ENCODE results near the gene CENATAC. TPM values are rescaled to one million over a fixed set of nuclear protein-coding genes. Genes with fewer than 3 reads are reported as not detected.
A peak's percentile ranks its signal among the peaks of the same experiment; 100 is the strongest.

Gene CENATAC
- total and polyA plus RNA-seq, 9 of the 15 experiments (the other 6 are each of a cell fraction or from before 2014, with no cell fraction given): 2.4 to 25.5 (median 13.7) TPM

DNA sequence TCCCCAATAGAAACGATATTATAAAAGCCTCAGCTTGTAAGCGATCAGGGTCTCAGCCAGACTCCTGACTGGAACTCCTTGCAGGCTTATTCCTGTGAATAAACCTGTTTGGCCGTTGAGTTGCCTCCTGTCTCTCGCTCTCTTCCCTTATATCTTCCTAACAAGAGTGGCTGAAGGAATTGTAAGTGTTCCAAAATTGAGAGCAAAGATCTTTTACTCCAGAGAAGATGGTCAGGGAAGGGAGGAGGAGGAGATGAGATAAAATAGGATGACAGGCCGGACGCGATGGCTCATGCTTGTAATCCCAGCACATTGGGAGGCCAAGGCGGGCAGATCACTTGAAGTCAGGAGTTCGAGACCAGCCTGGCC, 34.0 kb downstream of the CENATAC start:
- in situ Hi-C loops (cut with MboI): no loop called here
- Histone ChIP-seq H3K4me2 (ENCODE audit: insufficient read depth, low read length) (no peak overlapping the region), H3K4me3 (no peak overlapping the region), H2AFZ (ENCODE audit: low read depth, low read length) (peak overlapping the region; percentile 96), H3K27me3 (ENCODE audit: control insufficient read depth in 2 of 2, insufficient read depth in 2 of 2, low read length in 2 of 2) (no peaks in the 10 kb centered on the region), H4K20me1 (replicated peaks; ENCODE audit: control insufficient read depth, insufficient read depth, low read length) (peaks cover 12% of the 10 kb centered on the region), H3K9me1 (ENCODE audit: control insufficient read depth, insufficient read depth, low read length) (no peaks in the 10 kb centered on the region), H3K79me2 (ENCODE audit: control insufficient read depth, insufficient read depth, low read length) (peaks cover 36% of the 10 kb centered on the region), H3K9ac (ENCODE audit: insufficient read depth in 1 of 2, low read depth in 2 of 2, low read length in 2 of 2) (no peak overlapping the region; a peak in 1 of 4 replicates), H3K27ac (ENCODE audit: extremely low read depth, low read depth, low read length) (peak overlapping the region; percentile 21; the same call in 2 of the 3 replicates), H3K36me3 (ENCODE audit: control insufficient read depth, insufficient read depth, low read length) (peaks cover 23% of the 10 kb centered on the region; the same call in 2 of the 3 replicates), H3K9me3 (replicated peaks; ENCODE audit: control insufficient read depth, insufficient read depth, low read depth, low read length) (no peaks in the 10 kb centered on the region), H3K4me1 (replicated peaks in 1 of 2; ENCODE audit: control insufficient read depth in 2 of 2, insufficient read depth in 2 of 2, low read length in 2 of 2) (peaks cover 26 to 38% of the 10 kb centered on the region in 2 experiments; a peak in 4 of 5 replicates)
- WGBS (ENCODE audit: insufficient coverage, low coverage, missing lambda C conversion rate): 52% methylated on average over 9 of the region's 9 CpGs
- no peak for ATAC-seq
- intact Hi-C loops (cut with micrococcal nuclease): loop anchor here (2.0 kb wide), 1 partner anchor 69 kb away; the partner anchor contains the start of gene DPAGT1
- no TSS peak for BruUV-seq (replicated peaks)
- no peak for DNase-seq (ENCODE audit: extremely low read depth in 1 of 4, low spot score in 3 of 4)
- POLR2A ChIA-PET: interaction anchor here (0.7 to 1.4 kb wide), 5 partner anchors 12 to 306 kb away, joined by 3 to 5 read pairs (median 4); no protein-coding TSS in a partner anchor
- CTCF ChIA-PET (ENCODE audit: low intra/inter-chr PET ratio): no interaction called here
- FAIRE-seq: peak; percentile 74
- no peak for TF ChIP-seq ZNF384 (IDR thresholded peaks at IDR 0.05; ENCODE audit: low read depth, low read length)
- TF ChIP-seq, protein P1, sequence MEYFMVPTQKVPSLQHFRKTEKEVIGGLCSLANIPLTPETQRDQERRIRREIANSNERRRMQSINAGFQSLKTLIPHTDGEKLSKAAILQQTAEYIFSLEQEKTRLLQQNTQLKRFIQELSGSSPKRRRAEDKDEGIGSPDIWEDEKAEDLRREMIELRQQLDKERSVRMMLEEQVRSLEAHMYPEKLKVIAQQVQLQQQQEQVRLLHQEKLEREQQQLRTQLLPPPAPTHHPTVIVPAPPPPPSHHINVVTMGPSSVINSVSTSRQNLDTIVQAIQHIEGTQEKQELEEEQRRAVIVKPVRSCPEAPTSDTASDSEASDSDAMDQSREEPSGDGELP (CRISPR knock-in tag; IDR thresholded peaks at IDR 0.05; ENCODE audit: borderline replicate concordance): no peak
- TF ChIP-seq HMGN3 (IDR thresholded peaks at IDR 0.05; ENCODE audit: borderline replicate concordance, extremely low read depth, insufficient read length, low read depth, low read length): no peak
- TF ChIP-seq YBX1 (IDR thresholded peaks at IDR 0.05): no peak
- TF ChIP-seq, protein P2, sequence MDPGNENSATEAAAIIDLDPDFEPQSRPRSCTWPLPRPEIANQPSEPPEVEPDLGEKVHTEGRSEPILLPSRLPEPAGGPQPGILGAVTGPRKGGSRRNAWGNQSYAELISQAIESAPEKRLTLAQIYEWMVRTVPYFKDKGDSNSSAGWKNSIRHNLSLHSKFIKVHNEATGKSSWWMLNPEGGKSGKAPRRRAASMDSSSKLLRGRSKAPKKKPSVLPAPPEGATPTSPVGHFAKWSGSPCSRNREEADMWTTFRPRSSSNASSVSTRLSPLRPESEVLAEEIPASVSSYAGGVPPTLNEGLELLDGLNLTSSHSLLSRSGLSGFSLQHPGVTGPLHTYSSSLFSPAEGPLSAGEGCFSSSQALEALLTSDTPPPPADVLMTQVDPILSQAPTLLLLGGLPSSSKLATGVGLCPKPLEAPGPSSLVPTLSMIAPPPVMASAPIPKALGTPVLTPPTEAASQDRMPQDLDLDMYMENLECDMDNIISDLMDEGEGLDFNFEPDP (CRISPR knock-in tag; IDR thresholded peaks at IDR 0.05): no peak
- no peak for TF ChIP-seq PCBP2 (IDR thresholded peaks at IDR 0.05; ENCODE audit: low read depth, low read length, poor library complexity, severe bottlenecking)
- no peak for TF ChIP-seq ZNF121 (CRISPR knock-in tag; conservative IDR thresholded peaks at IDR 0.05)
- no peak for TF ChIP-seq GATAD2A (IDR thresholded peaks at IDR 0.05)
- no peak for TF ChIP-seq JUND (IDR thresholded peaks at IDR 0.05; ENCODE audit: borderline replicate concordance, low read depth, low read length)
- no peak for TF ChIP-seq JUND (tag; IDR thresholded peaks at IDR 0.05; ENCODE audit: borderline replicate concordance, low read depth, low read length)
- TF ChIP-seq CHAMP1 (IDR thresholded peaks at IDR 0.05): no peak
- TF ChIP-seq CREBBP (IDR thresholded peaks at IDR 0.05; ENCODE audit: low read depth, low read length): no peak
- TF ChIP-seq TEAD2 (tag; IDR thresholded peaks at IDR 0.05): no peak
- TF ChIP-seq ZNF589 (CRISPR knock-in tag; IDR thresholded peaks at IDR 0.05; ENCODE audit: low read depth): no peak
- TF ChIP-seq ZNF140 (CRISPR knock-in tag; IDR thresholded peaks at IDR 0.05): no peak
- TF ChIP-seq ETV1 (tag; conservative IDR thresholded peaks at IDR 0.05; ENCODE audit: low read depth): no peak
- no peak for TF ChIP-seq BRD4 (IDR thresholded peaks at IDR 0.05)
